Right lung (tissue), 5 donors: Measurements from ENCODE around the gene PLEKHA7. TPM values are rescaled to one million over a fixed set of nuclear protein-coding genes. Genes with fewer than 3 reads are reported as not detected.
"Not testable (repeated sequence)": the region's sequence is repeated elsewhere in the genome, so short reads cannot be mapped to it uniquely, and the experiment has no call there.

Experiments used
- DNase-seq, 2 donors: peaks; one replicate each; pipeline ENCODE4 v3.0.0-alpha.2; 2013
- polyA plus RNA-seq, 5 donors: library from polyadenylated mRNA; unstranded; fragments of 120-200 nt; gene quantifications; one replicate each; pipeline versions ENCODE4 v1.2.1 to v1.2.3, GENCODE V29; 2013; ENCODE audit warnings: inconsistent platforms in 1 of 5, low replicate concordance in 1 of 5; ENCODE audit not compliant: insufficient read length in 5 of 5, insufficient read depth in 1 of 5

PLEKHA7 gene
- polyA plus RNA-seq, 5 donors, result 21.2 to 31.8 (median 29.6) TPM

- DNase-seq, result peak; percentile 33 to 41
Measured at GRCh38 chr11:16918543-16919182, 95.6 kb downstream of the PLEKHA7 start.

DNA sequence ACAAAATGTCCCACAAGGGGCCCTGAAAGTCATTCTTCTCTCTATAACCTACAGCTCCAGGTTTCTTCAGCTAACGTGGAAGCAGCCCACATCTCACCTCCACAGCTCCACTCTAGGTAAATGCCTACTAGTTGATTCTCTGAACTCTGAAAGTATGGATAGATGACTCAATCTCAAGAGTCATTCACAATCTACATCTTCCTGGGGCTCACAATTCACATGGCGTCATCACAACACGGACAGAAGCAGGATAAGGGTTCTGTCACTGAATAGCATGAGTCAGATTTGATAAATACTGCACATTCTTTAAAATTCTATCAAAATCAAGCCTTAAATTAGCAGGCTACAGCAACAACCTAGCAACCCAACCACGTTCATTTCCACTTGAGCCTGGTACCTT, 96.3 kb downstream of the PLEKHA7 start:
- no peak for DNase-seq

DNA sequence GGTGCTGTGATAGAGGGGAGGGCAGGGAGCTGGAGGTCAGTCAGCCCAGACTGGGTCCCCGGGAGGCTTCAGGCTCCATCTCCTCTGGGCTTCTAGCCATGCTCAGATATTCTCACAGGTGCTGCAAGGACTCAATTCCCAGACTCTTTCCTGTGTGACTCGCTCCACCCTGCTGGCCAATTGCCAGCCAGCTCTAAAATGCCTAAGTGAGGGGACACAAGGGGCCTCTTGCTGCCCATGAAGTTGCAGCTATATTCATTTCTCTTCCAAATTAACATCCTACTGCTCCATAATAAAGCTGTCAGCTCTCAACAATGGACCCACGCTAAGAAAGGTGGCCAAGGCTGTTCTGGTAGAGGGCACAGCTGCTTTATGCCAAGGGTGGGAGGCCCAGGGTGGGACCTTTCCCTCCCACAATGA, 101.5 kb downstream of the PLEKHA7 start:
- no peak for DNase-seq

GRCh38 chr11:16911658-16912057, 102.6 kb downstream of the PLEKHA7 start:
- no peak for DNase-seq

DNA sequence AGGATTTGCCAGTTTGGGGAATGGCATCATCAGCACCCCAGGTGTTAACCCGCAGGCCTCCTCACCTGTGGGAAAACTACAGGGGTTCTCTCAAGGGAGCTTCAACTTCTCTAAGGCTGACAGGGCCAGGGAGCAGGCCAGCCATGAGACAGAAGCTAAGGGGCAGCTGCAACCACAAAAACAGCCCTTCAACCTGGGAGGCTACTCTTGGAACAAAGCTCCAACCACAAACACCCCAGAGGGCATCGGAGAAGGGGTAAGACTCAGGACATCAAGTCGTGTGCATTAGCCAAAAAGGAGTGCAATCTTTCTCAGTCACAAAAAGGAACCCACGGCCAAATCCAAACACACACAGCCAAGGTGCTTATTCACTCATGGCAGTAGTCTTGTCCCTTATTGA, 103.0 kb downstream of the PLEKHA7 start:
- DNase-seq, result no peak

DNA sequence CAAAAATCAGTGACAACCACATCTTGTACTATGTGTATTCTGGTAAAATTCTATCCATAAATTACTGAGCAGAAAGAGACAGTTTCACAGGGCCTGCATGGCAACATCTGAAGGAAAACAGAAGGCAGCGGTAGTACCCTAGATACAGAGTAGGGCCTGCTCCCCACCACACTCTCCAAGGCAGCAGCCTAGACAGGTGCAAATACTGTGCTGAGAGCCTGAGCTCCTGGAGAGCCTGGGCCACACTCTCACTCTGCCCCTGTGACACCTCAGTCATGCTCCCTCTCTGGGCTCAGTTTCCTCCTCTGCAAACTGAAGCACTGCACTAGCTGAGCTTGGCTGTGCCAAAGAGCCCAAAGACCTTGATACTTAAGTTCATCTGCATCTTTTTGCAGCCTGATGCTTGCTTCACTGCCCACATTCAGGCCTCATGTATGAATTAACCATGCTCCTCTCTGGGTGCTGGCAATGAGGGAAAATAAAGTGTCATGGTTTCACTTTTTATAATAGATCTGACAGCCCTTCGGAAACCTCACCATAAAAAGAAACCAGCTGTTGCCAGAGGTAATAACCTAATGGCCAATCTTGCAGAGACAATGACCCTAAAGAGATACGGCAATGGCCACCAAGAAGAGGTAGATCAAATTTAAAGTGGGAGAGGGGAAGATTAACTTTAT, 104.7 kb downstream of the PLEKHA7 start:
- DNase-seq, result no peak

GRCh38 chr11:16905375-16905774, 108.8 kb downstream of the PLEKHA7 start:
- no peak for DNase-seq

DNA sequence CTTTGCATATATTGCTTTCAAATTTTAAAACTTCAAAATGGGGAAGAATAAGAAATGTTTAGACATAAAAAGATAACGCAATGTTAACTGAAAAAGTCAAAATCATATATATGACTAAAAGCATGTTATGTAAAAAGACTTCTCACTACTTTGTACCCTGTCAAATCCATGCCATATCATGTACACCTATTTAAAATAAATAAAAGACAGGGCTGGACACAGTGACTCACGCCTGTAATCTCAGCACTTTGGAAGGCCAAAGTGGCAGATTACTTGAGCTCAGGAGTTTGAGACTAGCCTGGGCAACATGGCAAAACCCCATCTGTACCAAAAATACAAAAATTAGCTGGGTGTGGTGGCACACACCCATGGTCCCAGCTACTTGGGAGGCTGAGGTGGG, 109.5 kb downstream of the PLEKHA7 start:
- DNase-seq, result not testable (repeated sequence)

DNA sequence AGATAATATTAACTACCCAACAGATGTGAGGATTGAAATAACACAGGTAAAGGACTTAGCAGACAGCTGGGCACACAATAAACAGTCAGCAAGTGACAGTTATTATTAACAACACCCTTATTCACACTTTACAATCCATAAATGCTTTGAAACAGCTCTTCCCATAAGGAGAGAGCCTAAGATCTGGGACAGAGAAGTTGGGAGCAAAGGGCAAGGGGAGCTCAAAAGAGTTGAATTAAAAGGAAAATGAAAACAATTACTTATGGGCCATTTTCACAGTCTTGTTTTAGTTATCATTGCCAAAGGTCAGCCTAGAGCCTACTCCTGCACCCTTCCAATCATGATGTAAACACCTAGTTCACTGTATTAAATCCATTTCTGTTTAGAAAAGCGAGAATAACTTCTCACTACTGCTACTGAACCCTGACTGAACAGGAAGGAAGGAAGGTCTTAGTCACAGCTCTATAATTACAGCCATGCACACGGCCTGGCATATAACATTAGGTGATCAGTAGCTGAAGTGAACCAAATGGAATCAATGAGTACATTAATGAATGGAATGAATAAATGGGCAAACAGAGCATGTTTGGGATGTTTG, 111.3 kb downstream of the PLEKHA7 start:
- DNase-seq, result no peak

GRCh38 chr11:16902182-16902581, 112.0 kb downstream of the PLEKHA7 start:
- no peak for DNase-seq

- no peak for DNase-seq
Measured at GRCh38 chr11:16900491-16900890, 113.7 kb downstream of the PLEKHA7 start.

DNA sequence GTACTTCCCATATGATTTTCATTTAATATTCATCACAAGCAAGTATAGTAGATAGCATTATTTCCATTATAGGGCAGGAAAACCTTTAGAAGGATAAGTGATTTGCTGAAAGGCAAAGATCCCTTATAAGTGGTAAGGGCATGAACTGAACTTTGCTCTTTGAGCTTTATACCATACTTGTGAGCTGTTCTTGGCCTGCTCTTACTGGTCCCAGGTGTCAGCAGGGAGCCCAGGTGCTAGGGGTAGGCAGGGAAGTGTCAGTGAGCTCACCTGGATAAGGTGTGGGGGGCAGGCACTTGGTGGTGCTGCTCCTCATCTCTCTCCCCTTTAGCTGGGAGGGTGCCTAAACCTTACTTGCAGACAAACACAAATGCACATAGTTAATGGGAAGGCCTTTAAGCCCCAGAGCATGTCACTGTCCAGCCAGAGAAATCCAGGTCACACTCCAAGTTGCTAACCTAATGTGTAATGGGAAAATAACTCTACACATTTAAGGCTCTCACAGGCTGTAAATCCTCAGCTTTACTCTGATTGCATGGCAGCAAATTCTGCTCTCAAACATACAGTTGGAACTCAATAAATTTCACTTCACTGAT, 114.4 kb downstream of the PLEKHA7 start:
- no peak for DNase-seq

DNA sequence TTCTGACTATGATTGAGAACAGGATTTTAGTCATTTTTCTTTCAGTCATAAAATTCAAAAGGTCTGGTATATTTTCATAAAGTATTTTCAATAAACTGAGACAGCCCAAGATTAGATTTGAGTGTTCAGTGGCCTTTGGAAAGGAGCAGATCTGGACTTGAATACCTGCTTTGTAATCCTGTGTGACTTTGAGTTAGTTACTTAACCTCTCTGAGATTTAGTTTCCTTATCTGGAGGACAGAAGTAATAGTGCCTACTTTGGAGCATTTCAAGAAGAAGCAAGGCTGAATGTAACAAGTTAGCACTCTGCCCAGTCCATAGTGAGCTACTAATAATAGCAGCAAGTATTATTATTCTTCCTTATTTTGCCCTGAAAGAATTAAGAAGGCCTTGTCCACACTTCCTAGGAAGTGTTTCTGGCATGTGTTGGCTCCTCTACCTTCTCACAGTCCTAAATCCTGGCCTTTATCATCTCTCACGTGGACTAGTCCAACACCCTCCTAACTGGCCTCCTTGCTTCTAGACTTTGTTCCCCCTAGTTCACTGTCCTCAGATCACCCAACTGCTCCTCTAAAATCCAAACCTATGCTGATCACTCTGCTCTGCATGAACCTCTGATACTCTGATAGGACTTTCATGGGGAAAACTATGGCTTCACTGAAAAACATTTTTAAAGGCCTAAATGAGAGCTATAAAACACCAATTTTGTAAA, 115.8 kb downstream of the PLEKHA7 start:
- no peak for DNase-seq

GRCh38 chr11:16897470-16898061, 116.6 kb downstream of the PLEKHA7 start:
- no peak for DNase-seq

DNA sequence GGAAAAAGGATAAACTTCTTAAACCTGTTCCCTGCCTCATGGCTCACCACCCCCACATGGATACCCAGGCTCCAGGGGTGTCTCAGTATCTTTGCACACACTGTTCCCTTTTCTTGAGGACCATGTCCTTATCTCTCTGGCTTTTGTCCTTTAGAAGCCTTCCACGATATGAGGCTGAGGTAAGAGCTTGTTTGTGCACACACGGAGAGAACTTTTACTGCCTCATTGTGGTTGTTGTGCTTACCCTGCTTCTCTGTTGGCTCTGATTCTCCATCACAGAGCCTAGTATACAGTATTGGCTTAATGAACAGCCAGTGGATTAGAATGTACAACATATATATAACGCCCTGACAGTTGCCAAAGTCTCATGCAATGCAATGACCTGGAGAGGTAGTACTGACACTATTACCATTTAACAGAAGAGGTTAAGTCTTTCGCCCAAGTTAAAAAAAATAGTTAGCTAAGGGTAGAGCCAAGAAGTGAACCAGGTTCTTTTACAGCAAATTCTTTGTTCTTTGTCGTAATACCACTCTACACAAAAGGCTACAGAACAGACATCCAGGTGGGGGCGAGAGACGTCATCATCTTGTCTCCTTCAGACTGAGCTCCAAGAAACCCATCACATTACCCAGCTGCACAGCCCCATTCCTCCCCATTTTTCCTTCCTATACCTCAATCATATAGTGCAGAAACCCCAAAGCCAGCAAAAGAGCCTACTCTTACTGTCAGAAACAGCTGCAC, 117.3 kb downstream of the PLEKHA7 start:
- DNase-seq, result no peak

DNA sequence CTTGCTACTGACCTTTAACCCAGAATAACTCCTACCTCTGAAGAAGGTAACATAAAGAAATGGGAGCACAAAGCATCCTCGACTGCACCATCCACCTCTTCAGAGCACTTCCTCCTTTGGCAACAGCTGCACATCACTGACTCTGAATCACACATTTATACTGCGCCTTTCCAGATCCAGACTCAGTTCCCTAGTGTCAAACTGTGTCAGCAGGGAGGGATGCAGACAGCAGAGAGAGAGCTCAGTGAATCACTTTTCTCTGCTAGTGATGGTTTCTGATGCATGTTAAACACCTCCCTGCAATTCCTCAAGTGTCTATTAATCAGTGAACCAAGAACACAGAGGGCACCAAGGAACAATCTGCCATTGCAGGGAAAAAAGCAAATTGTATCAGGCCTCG, 118.9 kb downstream of the PLEKHA7 start:
- DNase-seq, result no peak

GRCh38 chr11:16893456-16894066, 120.7 kb downstream of the PLEKHA7 start:
- DNase-seq, result no peak

DNA sequence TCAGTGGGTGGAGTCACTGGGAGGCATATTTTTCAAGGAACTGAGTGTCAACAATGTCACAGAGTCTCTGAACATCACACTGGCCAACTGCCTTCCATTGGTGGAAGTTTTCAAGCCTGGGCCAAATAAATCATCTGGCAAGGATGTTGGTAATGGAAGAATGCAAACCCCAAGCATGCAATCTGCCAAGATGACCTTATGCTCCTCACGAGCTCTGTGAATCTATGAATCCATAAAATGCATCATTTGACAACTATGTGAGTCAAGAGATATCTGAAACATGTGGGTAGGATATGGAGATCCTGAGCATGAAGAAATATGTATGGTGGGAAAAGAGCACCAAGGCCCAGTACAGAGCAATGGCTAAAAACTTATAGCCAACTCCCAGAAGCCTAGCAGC, 122.2 kb downstream of the PLEKHA7 start:
- no peak for DNase-seq

DNA sequence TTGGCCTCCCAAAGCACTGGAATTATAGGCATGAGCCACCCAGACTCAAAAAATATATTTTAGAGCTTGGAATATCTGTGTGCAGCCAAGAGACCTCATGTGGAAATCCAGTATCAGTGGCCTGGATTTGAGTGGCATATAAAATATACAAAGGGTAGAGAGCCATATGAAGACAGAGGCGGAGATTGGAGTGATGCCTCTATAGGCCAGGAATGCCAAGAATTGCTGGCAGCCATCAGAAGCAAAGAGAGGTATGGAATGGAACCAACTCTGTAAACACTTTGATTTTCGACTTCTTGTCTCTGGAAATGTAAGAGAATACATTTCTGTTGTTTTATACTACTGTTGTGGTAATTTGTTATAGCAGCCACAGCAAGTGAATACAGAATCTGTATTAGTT, 123.0 kb downstream of the PLEKHA7 start:
- no peak for DNase-seq

DNA sequence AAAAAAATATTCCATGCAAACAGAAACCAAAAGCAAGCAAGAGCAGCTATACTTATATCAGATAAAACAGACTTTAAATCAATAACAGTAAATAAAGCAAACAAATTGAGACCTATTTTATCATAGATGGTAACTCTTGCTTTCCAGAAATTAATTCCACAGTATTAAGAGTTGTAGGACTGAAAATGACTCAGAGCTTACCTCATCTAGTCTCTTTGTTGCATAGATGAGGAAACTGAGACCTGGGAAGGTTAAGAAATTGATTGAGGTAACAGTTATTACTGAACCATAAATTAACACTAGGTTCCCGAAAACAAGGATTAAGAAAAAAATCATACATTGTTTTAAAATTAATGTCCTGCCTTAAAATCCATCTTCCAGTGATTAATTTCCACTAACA, 123.8 kb downstream of the PLEKHA7 start:
- no peak for DNase-seq

- DNase-seq, result no peak
Measured at GRCh38 chr11:16889905-16890304, 124.3 kb downstream of the PLEKHA7 start.
